Endodermal cell (in vitro differentiated cells): ENCODE results near the gene CXXC5. TPM values are rescaled to one million over a fixed set of nuclear protein-coding genes. Genes with fewer than 3 reads are reported as not detected.
"Not testable (repeated sequence)": the region's sequence is repeated elsewhere in the genome, so short reads cannot be mapped to it uniquely, and the experiment has no call there.

ENCODE experiments used
- DNase-seq: peaks from one replicate; pipeline ENCODE4 v3.0.0-alpha.2; 2017
- H3K27ac ChIP-seq: 2 replicates; pipeline ENCODE4 v1.5.1; 2013; ENCODE audit warnings: mild to moderate bottlenecking, low read depth, low read length, moderate library complexity
- H3K27me3 ChIP-seq: 2 replicates; pipeline ENCODE4 v1.6.1; 2013; ENCODE audit warnings: mild to moderate bottlenecking, low read length, moderate library complexity; ENCODE audit not compliant: insufficient read depth, control insufficient read depth, poor library complexity, severe bottlenecking
- H3K36me3 ChIP-seq: 2 replicates; pipeline ENCODE4 v1.7.0; 2013; ENCODE audit warnings: mild to moderate bottlenecking, low read length, moderate library complexity; ENCODE audit not compliant: control insufficient read depth, insufficient read depth
- H3K4me1 ChIP-seq: one replicate; pipeline ENCODE4 v1.7.0; 2013; ENCODE audit warnings: low read length; ENCODE audit not compliant: control insufficient read depth, insufficient read depth
- H3K4me3 ChIP-seq: 2 replicates; pipeline ENCODE4 v1.5.1; 2013; ENCODE audit warnings: mild to moderate bottlenecking, low read length, moderate library complexity
- H3K9ac ChIP-seq: 2 replicates; pipeline ENCODE4 v1.6.1; 2013; ENCODE audit warnings: mild to moderate bottlenecking, low read length, moderate library complexity; ENCODE audit not compliant: poor library complexity, severe bottlenecking; ENCODE audit errors: extremely low read depth
- H3K9me3 ChIP-seq: 2 replicates; pipeline ENCODE4 v1.6.1; 2013; ENCODE audit warnings: mild to moderate bottlenecking, low read length, moderate library complexity; ENCODE audit not compliant: control insufficient read depth
- H3K27ac Mint-ChIP-seq: 2 replicates; pipeline ENCODE4 v1.8.0; 2020; ENCODE audit warnings: mixed read lengths
- H3K27me3 Mint-ChIP-seq: 2 replicates; pipeline ENCODE4 v1.8.0; 2021; ENCODE audit warnings: mild to moderate bottlenecking, mixed read lengths; ENCODE audit not compliant: insufficient read depth
- H3K36me3 Mint-ChIP-seq: 2 replicates; pipeline ENCODE4 v1.8.0; 2020; ENCODE audit warnings: low read depth, mixed read lengths
- H3K4me1 Mint-ChIP-seq: 2 replicates; pipeline ENCODE4 v1.8.0; 2020; ENCODE audit warnings: mixed read lengths
- H3K4me3 Mint-ChIP-seq: 2 replicates; pipeline ENCODE4 v1.8.0; 2020; ENCODE audit warnings: mild to moderate bottlenecking, moderate library complexity, mixed read lengths
- H3K9me3 Mint-ChIP-seq: 2 replicates; pipeline ENCODE4 v1.8.0; 2020; ENCODE audit warnings: mild to moderate bottlenecking, mixed read lengths
- CTCF ChIP-seq: fragments of 200-600 bp; sonication (generic); conservative IDR thresholded peaks from 2 replicates; pipeline ENCODE4 v1.5.0; 2021; ENCODE audit warnings: antibody characterized with exemption, mild to moderate bottlenecking
- WGBS, 2 experiments: methylation state at CpG; one replicate each; pipeline versions ENCODE4 v1.1.5 to v1.1.7; 2013; ENCODE audit warnings: missing lambda C conversion rate in 2 of 2, mixed read lengths in 1 of 2; ENCODE audit not compliant: insufficient coverage in 1 of 2, insufficient read length in 1 of 2; 5-methylcytosine and 5-hydroxymethylcytosine counted together
- total RNA-seq, 2 donors: library from RNA; stranded (reverse); fragmentation: NEBNext Ultra II Directional in 1 of 2; extraction: Animal tissue kit (Norgen Biotek cat#: 25700) in 1 of 2; gene quantifications; 2 replicates in 1 of 2; 3 replicates in 1 of 2; pipeline ENCODE4 v1.2.1, GENCODE V29; 2021

CXXC5 gene
- total RNA-seq, 2 donors from 2014 or later = 50.5 to 67.9 TPM

- TF ChIP-seq CTCF = peak; percentile 64
- peak overlapping the region; percentile 88 for H3K27ac Mint-ChIP-seq
- no peaks in the 10 kb centered on the region for H3K36me3 Mint-ChIP-seq
- H3K36me3 ChIP-seq = no peaks in the 10 kb centered on the region
- H3K4me3 ChIP-seq = peak overlapping the region; percentile 69
- H3K27ac ChIP-seq = peak overlapping the region; percentile 96
- peaks cover 16% of the 10 kb centered on the region for H3K27me3 ChIP-seq
- H3K9me3 ChIP-seq = no peaks in the 10 kb centered on the region
- no peaks in the 10 kb centered on the region for H3K9me3 Mint-ChIP-seq
- peaks cover 16% of the 10 kb centered on the region for H3K4me1 ChIP-seq
- DNase-seq = peak; percentile 94
- H3K4me1 Mint-ChIP-seq = peaks cover 34% of the 10 kb centered on the region
- WGBS, 2 experiments = 0 to 1% methylated on average over 12 to 68 of the region's 68 CpGs
- peak overlapping the region; percentile 58 for H3K4me3 Mint-ChIP-seq
- peak overlapping the region; percentile 63 for H3K9ac ChIP-seq
- peaks cover 8% of the 10 kb centered on the region for H3K27me3 Mint-ChIP-seq
These were observed 63.1 kb downstream of the CXXC5 start for GRCh38 chr5:139711067-139711905.

GRCh38 chr5:139711906-139712224, 63.7 kb downstream of the CXXC5 start:
- no peak overlapping the region for H3K9ac ChIP-seq

GRCh38 chr5:139712412-139712811, 64.3 kb downstream of the CXXC5 start:
- Histone ChIP-seq H3K9me3 (no peaks in the 10 kb centered on the region), H3K27ac (no peak overlapping the region), H3K36me3 (no peaks in the 10 kb centered on the region), H3K4me1 (peaks cover 14% of the 10 kb centered on the region), H3K27me3 (peaks cover 16% of the 10 kb centered on the region), H3K9ac (no peak overlapping the region), H3K4me3 (no peak overlapping the region)
- no peak for TF ChIP-seq CTCF
- peaks cover 3% of the 10 kb centered on the region for H3K36me3 Mint-ChIP-seq
- WGBS, 2 experiments = 83 to 90% methylated on average over 3 to 5 of the region's 5 CpGs
- no peak overlapping the region for H3K27ac Mint-ChIP-seq
- DNase-seq = no peak
- peaks cover 3% of the 10 kb centered on the region for H3K9me3 Mint-ChIP-seq
- no peak overlapping the region for H3K4me3 Mint-ChIP-seq
- peaks cover 27% of the 10 kb centered on the region for H3K4me1 Mint-ChIP-seq
- H3K27me3 Mint-ChIP-seq = peaks cover 8% of the 10 kb centered on the region

More at GRCh38 chr5:139711906-139712224, 63.7 kb downstream of the CXXC5 start:
- peaks cover 16% of the 10 kb centered on the region for H3K4me1 ChIP-seq
- TF ChIP-seq CTCF = no peak
- Mint-ChIP-seq H3K9me3 (peaks cover 2% of the 10 kb centered on the region), H3K4me3 (peak overlapping the region; percentile 58), H3K27ac (peak overlapping the region; percentile 88), H3K36me3 (peaks cover 2% of the 10 kb centered on the region), H3K27me3 (peaks cover 8% of the 10 kb centered on the region), H3K4me1 (peaks cover 31% of the 10 kb centered on the region)
- no peaks in the 10 kb centered on the region for H3K9me3 ChIP-seq
- no peaks in the 10 kb centered on the region for H3K36me3 ChIP-seq
- WGBS, 2 experiments = 3 to 15% methylated on average over 6 to 19 of the region's 19 CpGs
- peak overlapping the region; percentile 69 for H3K4me3 ChIP-seq
- DNase-seq = peak; percentile 85
- H3K27me3 ChIP-seq = peaks cover 16% of the 10 kb centered on the region
- H3K27ac ChIP-seq = peak overlapping the region; percentile 96

GRCh38 chr5:139713898-139714297, 65.7 kb downstream of the CXXC5 start:
- not testable (repeated sequence) for H3K27ac Mint-ChIP-seq, H3K4me3 ChIP-seq, H3K36me3 ChIP-seq, H3K27ac ChIP-seq, H3K9me3 ChIP-seq, H3K9ac ChIP-seq, H3K4me3 Mint-ChIP-seq, H3K4me1 ChIP-seq, DNase-seq
- H3K9me3 Mint-ChIP-seq = peaks cover 15% of the 10 kb centered on the region
- 96 to 98% methylated on average over 12 of the region's 12 CpGs for WGBS, 2 experiments
- H3K27me3 Mint-ChIP-seq = peaks cover 10% of the 10 kb centered on the region
- H3K36me3 Mint-ChIP-seq = peaks cover 13% of the 10 kb centered on the region
- peaks cover 16% of the 10 kb centered on the region for H3K27me3 ChIP-seq
- H3K4me1 Mint-ChIP-seq = peaks cover 12% of the 10 kb centered on the region
